ENCODE measurements around the gene HMGXB3.

Gene HMGXB3

DNA sequence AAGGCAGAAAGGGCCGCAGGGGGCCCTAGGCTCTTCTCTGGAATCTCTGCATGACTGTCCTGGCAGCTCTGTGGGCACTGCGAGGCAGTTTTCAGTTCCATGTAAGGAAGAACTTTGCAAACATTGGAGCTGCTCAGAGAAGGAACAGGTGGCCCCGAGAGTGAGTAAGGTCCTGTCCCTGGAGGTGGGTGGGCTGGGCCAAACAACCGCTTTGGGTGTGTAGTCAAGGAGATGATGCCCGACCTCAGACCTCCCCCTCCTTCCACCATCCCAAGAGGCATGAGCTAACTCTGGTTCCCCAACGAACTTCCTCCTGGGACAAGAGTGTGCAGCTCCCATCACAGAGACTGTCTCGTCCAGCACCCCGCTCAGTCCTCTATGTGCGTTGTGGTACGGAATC, 65.3 kb downstream of the HMGXB3 start:
- Histone ChIP-seq H3K9ac (ENCODE audit: low read length) (no peak overlapping the region), H3K4me1 (ENCODE audit: insufficient read depth, low read length) (no peaks in the 10 kb centered on the region), H3K36me3 (ENCODE audit: insufficient read depth, low read length) (no peaks in the 10 kb centered on the region), H3K27ac (ENCODE audit: low read depth, low read length) (no peak overlapping the region), H3K27me3 (ENCODE audit: control insufficient read depth in 1 of 2, insufficient read depth in 2 of 2, low read length in 2 of 2) (no peaks in the 10 kb centered on the region), H3K4me3 (ENCODE audit: low read depth in 1 of 2, low read length in 2 of 2) (no peak overlapping the region), H3K9me3 (ENCODE audit: low read length) (no peaks in the 10 kb centered on the region)

DNA sequence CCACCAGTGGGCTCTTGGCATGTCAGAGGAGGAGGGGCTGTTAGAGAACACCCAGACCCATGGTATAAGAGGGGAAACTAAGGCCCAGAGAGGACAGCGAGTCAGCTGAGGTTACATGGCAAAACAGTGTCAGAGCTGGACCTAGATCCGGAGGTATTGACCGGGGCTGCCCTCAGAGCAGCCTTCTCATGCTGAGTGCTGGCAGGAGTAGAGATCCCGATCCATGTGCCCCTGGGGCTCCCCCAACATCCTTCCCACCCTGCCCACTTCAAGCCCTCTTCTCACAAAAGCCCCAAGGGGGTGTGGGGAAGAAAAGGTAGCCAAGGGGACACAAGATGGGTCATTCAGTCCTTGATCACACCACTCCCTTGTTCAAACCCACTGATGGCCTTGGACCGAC, 65.9 kb downstream of the HMGXB3 start:
- no peaks in the 10 kb centered on the region for H3K4me1 ChIP-seq (ENCODE audit: insufficient read depth, low read length)
- no peak overlapping the region for H3K4me3 ChIP-seq (ENCODE audit: low read depth in 1 of 2, low read length in 2 of 2)
- no peak overlapping the region for H3K9ac ChIP-seq (ENCODE audit: low read length)
- no peaks in the 10 kb centered on the region for H3K36me3 ChIP-seq (ENCODE audit: insufficient read depth, low read length)
- no peak overlapping the region for H3K27ac ChIP-seq (ENCODE audit: low read depth, low read length)
- H3K9me3 ChIP-seq (ENCODE audit: low read length), result no peaks in the 10 kb centered on the region
- no peaks in the 10 kb centered on the region for H3K27me3 ChIP-seq (ENCODE audit: control insufficient read depth in 1 of 2, insufficient read depth in 2 of 2, low read length in 2 of 2)

DNA sequence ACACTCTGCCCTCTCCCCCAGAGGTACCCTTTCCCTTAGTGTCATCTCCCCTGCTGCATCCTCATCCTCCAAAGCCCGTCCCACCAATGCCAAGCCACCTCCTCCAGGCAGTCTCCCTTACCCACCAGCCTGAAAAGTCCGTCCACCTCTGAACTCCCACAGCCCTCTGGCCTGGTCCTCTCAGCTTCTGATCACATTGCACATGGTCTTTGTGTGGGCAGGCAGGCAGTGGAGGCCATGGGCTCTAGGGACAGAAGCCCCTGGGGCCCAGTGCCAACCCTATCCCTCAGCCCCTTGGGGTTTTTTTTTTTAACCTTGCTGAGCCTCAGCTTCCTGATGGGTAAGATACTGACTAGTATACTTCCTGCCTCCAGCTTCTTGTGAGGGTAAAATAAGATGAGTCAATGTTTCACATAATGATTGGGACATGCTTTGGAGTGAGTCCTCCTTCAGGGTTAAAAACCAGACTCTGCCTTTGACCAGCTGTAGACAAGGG, 66.4 kb downstream of the HMGXB3 start:
- Histone ChIP-seq H3K4me1 (ENCODE audit: insufficient read depth, low read length) (no peaks in the 10 kb centered on the region), H3K9me3 (ENCODE audit: low read length) (no peaks in the 10 kb centered on the region), H3K27ac (ENCODE audit: low read depth, low read length) (no peak overlapping the region), H3K4me3 (ENCODE audit: low read depth in 1 of 2, low read length in 2 of 2) (no peak overlapping the region), H3K9ac (ENCODE audit: low read length) (no peak overlapping the region), H3K36me3 (ENCODE audit: insufficient read depth, low read length) (no peaks in the 10 kb centered on the region), H3K27me3 (ENCODE audit: control insufficient read depth in 1 of 2, insufficient read depth in 2 of 2, low read length in 2 of 2) (no peaks in the 10 kb centered on the region)

DNA sequence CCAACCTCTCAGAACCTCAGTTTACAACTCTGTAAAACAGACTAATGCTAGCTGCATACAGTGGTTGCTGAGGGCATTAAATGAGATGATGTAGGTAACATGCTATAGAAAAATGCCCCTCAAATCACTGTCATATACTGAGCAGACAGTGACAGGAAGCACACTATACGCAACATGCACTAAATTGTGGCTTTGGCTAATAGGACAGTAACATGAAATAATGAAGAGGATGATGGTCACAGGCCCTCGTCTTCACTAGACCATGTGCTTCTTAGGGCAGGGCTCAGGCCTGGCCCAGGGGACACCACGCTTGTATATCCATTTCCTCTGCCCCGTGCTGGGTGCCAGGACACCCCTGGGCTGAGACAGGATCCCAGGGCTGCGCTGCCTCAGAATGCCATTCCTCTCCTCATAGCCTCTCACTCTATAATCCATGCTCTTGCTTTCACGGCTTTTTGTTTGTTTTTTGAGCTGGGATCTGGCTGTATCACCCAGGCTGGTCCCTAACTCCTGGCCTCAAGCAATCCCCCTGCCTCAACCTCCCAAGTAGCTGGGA, 66.9 kb downstream of the HMGXB3 start:
- H3K27ac ChIP-seq (ENCODE audit: low read depth, low read length), result no peak overlapping the region
- no peaks in the 10 kb centered on the region for H3K36me3 ChIP-seq (ENCODE audit: insufficient read depth, low read length)
- no peak overlapping the region for H3K4me3 ChIP-seq (ENCODE audit: low read depth in 1 of 2, low read length in 2 of 2)
- no peaks in the 10 kb centered on the region for H3K4me1 ChIP-seq (ENCODE audit: insufficient read depth, low read length)
- no peaks in the 10 kb centered on the region for H3K9me3 ChIP-seq (ENCODE audit: low read length)
- H3K9ac ChIP-seq (ENCODE audit: low read length), result no peak overlapping the region
- no peaks in the 10 kb centered on the region for H3K27me3 ChIP-seq (ENCODE audit: control insufficient read depth in 1 of 2, insufficient read depth in 2 of 2, low read length in 2 of 2)

DNA sequence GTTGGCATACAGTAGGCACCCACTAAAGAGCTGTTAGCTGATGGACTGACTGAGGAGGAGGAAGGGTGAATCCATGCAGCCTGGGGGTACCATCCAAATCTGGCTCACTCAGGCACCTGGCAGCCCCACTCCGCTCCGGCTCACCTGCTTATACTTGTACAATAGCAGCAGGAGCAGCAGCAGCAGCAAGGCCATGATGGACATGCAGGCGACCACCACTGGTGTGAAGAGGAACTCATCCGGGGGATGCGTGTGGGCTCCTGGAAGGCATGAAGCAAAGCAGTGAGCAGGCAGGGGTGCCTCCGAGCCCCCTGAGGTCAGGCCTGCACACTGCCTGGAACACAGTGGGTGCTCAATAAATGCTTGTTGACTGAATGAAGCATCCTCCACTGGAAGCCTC, 67.5 kb downstream of the HMGXB3 start:
- Histone ChIP-seq H3K36me3 (ENCODE audit: insufficient read depth, low read length) (no peaks in the 10 kb centered on the region), H3K27me3 (ENCODE audit: control insufficient read depth in 1 of 2, insufficient read depth in 2 of 2, low read length in 2 of 2) (no peaks in the 10 kb centered on the region), H3K4me3 (ENCODE audit: low read depth in 1 of 2, low read length in 2 of 2) (no peak overlapping the region), H3K9me3 (ENCODE audit: low read length) (no peaks in the 10 kb centered on the region), H3K9ac (ENCODE audit: low read length) (no peak overlapping the region), H3K27ac (ENCODE audit: low read depth, low read length) (no peak overlapping the region), H3K4me1 (ENCODE audit: insufficient read depth, low read length) (no peaks in the 10 kb centered on the region)

DNA sequence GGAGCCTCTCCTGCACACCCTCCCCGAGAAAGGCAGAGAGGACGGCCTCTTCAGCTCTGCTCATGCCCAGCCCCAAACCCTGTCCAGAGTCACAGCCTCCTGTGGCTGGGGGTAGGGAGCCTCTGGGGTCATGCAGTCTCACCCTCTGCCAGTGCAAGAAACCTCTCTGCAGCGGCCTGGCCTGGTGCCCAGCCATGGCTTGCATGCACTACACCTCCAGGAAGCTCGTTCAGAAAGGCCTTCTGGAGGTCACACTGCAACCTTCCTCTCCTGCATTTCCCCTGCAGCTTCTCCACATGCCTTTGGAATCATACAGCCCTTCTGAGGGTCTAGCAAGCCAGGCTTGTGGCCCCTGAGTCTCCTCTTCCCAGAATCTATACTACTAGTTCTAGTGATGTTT, 67.9 kb downstream of the HMGXB3 start:
- Histone ChIP-seq H3K4me3 (ENCODE audit: low read depth in 1 of 2, low read length in 2 of 2) (no peak overlapping the region), H3K27ac (ENCODE audit: low read depth, low read length) (no peak overlapping the region), H3K27me3 (ENCODE audit: control insufficient read depth in 1 of 2, insufficient read depth in 2 of 2, low read length in 2 of 2) (no peaks in the 10 kb centered on the region)

DNA sequence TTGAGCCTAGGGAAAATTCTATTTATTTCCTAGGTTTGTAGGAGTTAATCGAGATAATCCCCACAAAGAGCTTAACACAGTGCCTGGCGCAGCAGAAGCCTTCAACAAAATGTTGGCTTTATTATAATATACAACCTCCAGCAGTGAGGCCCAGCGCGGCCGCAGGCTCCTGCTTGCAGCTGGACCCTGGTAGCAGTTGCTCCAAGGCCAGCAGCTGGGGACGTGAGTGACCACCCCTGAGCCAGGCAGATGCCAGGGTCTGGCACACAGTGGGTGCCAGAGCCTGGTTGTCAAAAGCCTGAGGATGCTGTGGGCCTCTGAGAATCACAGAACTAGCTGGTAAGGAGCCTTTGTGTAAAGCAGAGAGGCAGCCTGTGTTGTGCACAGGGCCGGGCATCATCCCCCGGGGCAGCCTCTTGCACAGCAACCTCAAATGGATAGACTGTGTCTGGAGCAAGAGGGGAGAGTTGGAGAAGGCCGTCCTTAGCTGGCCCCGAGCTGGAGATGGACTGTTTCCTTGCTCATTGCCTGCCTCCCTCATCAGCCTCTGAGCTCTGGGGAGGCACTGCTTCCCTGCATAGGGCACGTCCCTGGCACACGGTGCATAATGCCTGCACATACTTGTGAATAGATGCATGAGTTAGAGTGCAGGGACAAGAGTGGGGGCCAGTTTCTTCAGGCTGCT, 68.6 kb downstream of the HMGXB3 start:
- H3K36me3 ChIP-seq (ENCODE audit: insufficient read depth, low read length), result no peaks in the 10 kb centered on the region
- no peaks in the 10 kb centered on the region for H3K27me3 ChIP-seq (ENCODE audit: control insufficient read depth in 1 of 2, insufficient read depth in 2 of 2, low read length in 2 of 2)
- H3K9ac ChIP-seq (ENCODE audit: low read length), result no peak overlapping the region
- H3K9me3 ChIP-seq (ENCODE audit: low read length), result no peaks in the 10 kb centered on the region
- no peak overlapping the region for H3K27ac ChIP-seq (ENCODE audit: low read depth, low read length)
- no peaks in the 10 kb centered on the region for H3K4me1 ChIP-seq (ENCODE audit: insufficient read depth, low read length)
- no peak overlapping the region for H3K4me3 ChIP-seq (ENCODE audit: low read depth in 1 of 2, low read length in 2 of 2)

More for the DNA sequence above, 67.9 kb downstream of the HMGXB3 start:
- no peaks in the 10 kb centered on the region for H3K4me1 ChIP-seq (ENCODE audit: insufficient read depth, low read length)
- no peaks in the 10 kb centered on the region for H3K36me3 ChIP-seq (ENCODE audit: insufficient read depth, low read length)
- no peak overlapping the region for H3K9ac ChIP-seq (ENCODE audit: low read length)
- H3K9me3 ChIP-seq (ENCODE audit: low read length), result no peaks in the 10 kb centered on the region

DNA sequence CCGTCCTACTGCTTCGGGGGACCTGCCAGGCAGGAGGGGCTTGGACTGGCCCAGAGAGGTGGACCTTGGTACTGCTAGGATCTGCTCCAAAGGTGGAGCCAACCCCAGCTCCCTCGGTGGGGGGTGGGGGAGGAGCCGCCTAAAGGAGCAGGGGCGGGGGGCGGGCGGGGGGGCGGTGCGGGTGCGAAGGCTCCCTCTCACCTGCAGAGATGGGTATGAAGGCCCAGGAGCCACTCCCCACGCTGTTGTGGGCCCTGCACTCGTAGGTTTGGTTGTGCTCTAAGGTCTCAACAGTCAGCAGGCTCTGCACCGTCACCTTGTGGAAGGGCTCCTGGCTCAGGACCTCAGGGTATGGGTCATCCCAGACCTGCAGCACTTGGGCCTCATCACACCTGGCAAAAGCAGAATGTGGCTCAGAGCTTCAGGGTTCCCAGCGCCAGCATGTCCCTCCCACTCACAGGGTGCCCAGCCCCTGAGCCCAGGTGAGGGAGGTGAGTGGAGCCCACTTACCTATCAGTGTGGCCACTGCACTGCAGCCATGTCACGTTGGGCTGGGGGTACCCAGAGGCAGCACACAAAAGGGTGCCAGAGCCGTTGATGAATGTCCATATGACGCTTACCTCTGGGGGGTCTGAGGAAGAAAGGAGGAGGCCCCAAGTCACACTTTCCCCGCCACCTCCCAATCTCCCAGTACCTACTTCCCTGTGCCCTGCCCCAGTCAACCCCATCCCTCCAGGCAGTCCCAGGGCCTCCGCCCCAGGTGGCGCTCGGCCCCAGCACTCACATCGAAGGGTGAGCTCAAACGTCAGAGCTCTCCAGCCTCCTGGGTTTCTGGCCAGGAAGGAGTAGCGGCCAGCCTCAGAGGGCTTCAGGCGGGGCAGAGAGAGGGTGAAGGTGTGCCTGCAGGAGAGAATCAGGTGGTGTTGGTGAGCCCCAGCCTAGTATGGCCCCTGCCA, 69.4 kb downstream of the HMGXB3 start:
- no peaks in the 10 kb centered on the region for H3K27me3 ChIP-seq (ENCODE audit: control insufficient read depth in 1 of 2, insufficient read depth in 2 of 2, low read length in 2 of 2)
- H3K9ac ChIP-seq (ENCODE audit: low read length), result no peak overlapping the region
- H3K4me3 ChIP-seq (ENCODE audit: low read depth in 1 of 2, low read length in 2 of 2), result no peak overlapping the region
- H3K27ac ChIP-seq (ENCODE audit: low read depth, low read length), result no peak overlapping the region
- no peaks in the 10 kb centered on the region for H3K9me3 ChIP-seq (ENCODE audit: low read length)
- H3K4me1 ChIP-seq (ENCODE audit: insufficient read depth, low read length), result no peaks in the 10 kb centered on the region
- no peaks in the 10 kb centered on the region for H3K36me3 ChIP-seq (ENCODE audit: insufficient read depth, low read length)

DNA sequence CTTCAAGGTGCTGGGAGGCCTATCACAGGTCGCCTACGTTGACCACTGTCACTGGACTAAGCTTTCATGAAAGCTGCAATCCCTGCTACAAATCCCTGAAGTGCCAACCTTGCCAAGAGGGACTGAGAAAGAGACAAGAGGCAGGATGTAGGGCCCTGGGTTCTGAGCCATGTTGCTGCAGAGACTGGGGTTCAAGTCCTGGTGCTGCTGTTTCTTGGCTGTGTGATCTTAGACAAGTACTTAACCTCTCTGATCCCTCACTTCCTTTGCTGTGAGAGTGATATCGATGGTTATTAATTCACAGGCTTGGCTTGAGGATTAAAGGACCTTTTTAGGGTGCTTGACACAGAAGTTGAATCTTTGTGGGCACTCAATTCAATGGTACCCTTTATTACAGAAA, 70.3 kb downstream of the HMGXB3 start:
- no peaks in the 10 kb centered on the region for H3K9me3 ChIP-seq (ENCODE audit: low read length)
- no peak overlapping the region for H3K4me3 ChIP-seq (ENCODE audit: low read depth in 1 of 2, low read length in 2 of 2)
- H3K4me1 ChIP-seq (ENCODE audit: insufficient read depth, low read length), result no peaks in the 10 kb centered on the region
- H3K27me3 ChIP-seq (ENCODE audit: control insufficient read depth in 1 of 2, insufficient read depth in 2 of 2, low read length in 2 of 2), result no peaks in the 10 kb centered on the region
- no peaks in the 10 kb centered on the region for H3K36me3 ChIP-seq (ENCODE audit: insufficient read depth, low read length)
- H3K27ac ChIP-seq (ENCODE audit: low read depth, low read length), result no peak overlapping the region
- no peak overlapping the region for H3K9ac ChIP-seq (ENCODE audit: low read length)

DNA sequence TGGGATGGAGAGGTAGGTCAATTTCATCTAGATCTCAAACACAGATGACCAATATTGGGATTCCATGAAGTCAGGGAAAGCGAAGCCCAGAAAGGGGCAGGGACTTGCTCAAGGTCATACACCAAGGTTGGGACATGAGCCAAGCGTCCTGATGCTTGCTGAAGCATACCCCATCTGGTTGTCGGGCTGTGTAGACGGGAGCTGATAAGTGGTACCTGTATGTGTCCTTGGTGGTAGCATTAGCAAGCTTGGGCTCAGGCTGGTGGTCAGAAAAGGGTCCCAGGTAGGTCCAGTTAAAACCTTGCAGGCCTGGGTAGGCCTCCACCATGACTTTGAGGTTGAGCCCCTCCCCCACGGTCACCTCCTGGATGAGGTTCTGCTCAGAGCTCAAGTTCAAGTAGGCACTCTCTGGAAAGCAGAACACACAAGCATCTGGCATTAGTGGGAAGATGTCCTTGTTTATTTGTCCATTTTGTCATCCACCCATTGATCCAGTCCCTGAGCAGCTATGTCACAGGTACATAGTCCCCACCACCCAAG, 72.6 kb downstream of the HMGXB3 start:
- Histone ChIP-seq H3K27me3 (ENCODE audit: control insufficient read depth in 1 of 2, insufficient read depth in 2 of 2, low read length in 2 of 2) (no peaks in the 10 kb centered on the region), H3K4me3 (ENCODE audit: low read depth in 1 of 2, low read length in 2 of 2) (no peak overlapping the region), H3K36me3 (ENCODE audit: insufficient read depth, low read length) (no peaks in the 10 kb centered on the region)

DNA sequence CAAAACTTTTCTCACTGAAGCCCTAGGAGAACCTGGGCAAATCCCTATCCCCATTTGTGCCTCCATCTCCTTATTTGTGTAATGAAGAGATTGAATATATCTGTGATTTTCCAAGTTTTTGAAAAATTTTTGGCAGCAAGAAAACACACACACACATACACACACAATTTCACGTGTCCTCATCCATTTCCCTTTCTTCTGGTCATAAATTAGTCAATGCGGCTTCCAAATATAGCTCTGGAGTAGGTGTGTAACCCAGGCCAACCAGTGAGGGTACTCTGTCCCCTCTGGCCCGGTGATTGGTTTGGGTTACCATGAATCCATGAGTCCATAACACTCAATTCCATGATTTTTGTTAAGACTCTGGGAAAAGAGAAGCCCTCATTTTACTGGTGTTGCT, 73.1 kb downstream of the HMGXB3 start:
- H3K9ac ChIP-seq (ENCODE audit: low read length), result no peak overlapping the region
- H3K4me1 ChIP-seq (ENCODE audit: insufficient read depth, low read length), result no peaks in the 10 kb centered on the region
- no peaks in the 10 kb centered on the region for H3K27me3 ChIP-seq (ENCODE audit: control insufficient read depth in 1 of 2, insufficient read depth in 2 of 2, low read length in 2 of 2)
- no peaks in the 10 kb centered on the region for H3K9me3 ChIP-seq (ENCODE audit: low read length)
- no peaks in the 10 kb centered on the region for H3K36me3 ChIP-seq (ENCODE audit: insufficient read depth, low read length)
- H3K27ac ChIP-seq (ENCODE audit: low read depth, low read length), result no peak overlapping the region
- H3K4me3 ChIP-seq (ENCODE audit: low read depth in 1 of 2, low read length in 2 of 2), result no peak overlapping the region

More for the DNA sequence above, 72.6 kb downstream of the HMGXB3 start:
- Histone ChIP-seq H3K4me1 (ENCODE audit: insufficient read depth, low read length) (no peaks in the 10 kb centered on the region), H3K9me3 (ENCODE audit: low read length) (no peaks in the 10 kb centered on the region), H3K9ac (ENCODE audit: low read length) (no peak overlapping the region), H3K27ac (ENCODE audit: low read depth, low read length) (no peak overlapping the region)

Data from muscle layer of colon (tissue), 2 donors.